GM21619 (cell line): Measurements from ENCODE around the gene SERPINB6.
A peak's percentile ranks its signal among the peaks of the same experiment; 100 is the strongest.
"Not testable (repeated sequence)": the region's sequence is repeated elsewhere in the genome, so short reads cannot be mapped to it uniquely, and the experiment has no call there.

Experiments
- ATAC-seq: cut with Tn5 transposase; IDR thresholded peaks from one replicate; pipeline ENCODE4 v1.9.1; 2021; ENCODE audit not compliant: unreplicated experiment

The SERPINB6 gene

GRCh38 chr6:2940010-2940850 lies 31.1 kb downstream of the SERPINB6 start:
- peak; percentile 87 for ATAC-seq

DNA sequence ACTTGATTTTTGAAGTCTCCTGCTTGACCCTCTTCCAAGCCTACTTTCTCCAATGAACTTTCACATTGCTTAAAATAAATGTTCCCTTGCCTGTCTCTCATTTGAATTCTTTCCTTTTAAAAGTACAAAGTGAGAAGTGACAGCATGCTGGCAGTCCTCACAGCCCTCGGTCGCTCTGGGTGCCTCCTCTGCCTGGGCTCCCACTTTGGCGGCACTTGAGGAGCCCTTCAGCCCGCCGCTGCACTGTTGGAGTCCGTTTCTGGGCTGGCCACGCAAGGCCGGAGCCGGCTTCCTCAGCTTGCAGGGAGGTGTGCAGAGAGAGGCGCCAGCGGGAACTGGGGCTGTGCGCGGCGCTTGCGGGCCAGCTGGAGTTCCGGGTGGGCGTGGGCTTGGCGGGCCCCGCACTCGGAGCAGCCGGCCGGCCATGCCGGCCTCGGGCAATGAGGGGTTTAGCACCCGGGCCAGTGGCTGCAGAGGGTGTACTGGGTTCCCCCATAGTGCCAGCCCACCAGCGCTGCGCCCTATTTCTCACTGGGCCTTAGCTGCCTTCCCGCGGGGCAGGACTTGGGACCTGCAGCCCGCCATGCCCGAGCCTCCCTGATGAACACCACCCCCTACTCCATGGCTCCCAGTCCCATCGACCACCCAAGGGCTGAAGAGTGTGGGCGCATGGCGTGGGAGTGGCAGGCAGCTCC lies 31.9 kb downstream of the SERPINB6 start:
- no peak for ATAC-seq

- ATAC-seq: no peak
Measured at GRCh38 chr6:2938632-2939083, 32.7 kb downstream of the SERPINB6 start.

DNA sequence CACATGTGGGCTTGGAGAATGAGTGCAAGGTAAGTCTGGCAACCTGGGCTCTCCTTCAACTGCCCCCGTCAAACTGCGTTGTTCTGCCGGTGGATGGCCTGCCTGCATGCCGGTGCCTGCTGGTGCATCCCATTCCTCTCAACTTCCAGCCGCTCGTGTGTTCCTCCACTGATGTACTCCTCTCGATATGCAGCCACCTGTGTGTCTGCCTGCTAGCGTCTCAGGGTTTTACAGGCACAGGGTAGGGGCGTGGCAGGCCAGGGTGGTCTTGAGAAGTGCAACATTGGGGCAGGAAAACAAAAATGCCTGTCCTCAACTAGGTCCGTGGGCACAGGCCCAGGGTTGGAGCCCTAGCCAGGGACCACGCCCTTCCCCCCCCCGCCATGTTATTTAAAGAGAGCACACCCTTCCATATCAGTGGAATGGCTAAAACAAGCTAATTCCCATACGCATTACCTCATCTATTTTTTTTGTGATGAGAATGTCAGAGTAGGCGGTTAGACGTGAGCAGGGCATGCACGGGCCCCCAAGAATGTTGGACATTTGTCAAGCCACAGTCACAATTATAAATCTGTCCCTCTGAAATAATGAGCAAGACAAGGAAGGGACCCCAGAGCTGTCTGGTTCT lies 33.2 kb downstream of the SERPINB6 start:
- ATAC-seq: no peak

GRCh38 chr6:2937627-2938003 lies 33.8 kb downstream of the SERPINB6 start:
- ATAC-seq: no peak

DNA sequence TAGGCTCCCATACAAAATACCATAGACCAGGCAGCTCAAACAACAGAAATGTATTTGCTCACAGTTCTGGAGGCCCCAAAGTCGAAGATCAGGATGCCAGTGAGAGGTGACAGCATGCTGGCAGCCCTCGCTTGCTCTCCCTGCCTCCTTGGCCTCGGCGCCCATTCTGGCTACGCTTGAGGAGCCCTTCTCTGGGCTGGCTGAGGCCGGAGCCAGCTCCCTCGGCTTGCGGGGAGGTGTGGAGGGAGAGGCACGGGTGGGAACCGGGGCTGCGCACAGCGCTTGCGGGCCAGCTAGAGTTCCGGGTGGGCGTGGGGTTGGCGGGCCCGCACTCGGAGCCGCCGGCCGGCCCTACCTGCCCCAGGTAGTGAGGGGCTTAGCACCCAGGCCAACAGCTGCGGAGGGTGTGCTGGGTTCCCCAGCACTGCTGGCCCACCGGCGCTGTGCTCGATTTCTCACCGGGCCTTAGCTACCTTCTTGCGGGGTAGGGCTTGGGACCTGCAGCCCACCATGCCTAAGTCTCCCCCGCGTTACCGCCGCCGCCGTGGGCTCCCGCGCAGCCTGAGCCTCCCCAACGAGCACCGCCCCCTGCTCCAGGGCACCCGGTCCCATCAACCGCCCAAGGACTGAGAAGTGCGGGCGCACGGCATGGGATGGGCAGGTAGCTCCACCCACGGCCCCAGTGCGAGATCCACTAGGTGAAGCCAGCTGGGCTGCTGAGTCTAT lies 35.6 kb downstream of the SERPINB6 start:
- ATAC-seq: no peak

DNA sequence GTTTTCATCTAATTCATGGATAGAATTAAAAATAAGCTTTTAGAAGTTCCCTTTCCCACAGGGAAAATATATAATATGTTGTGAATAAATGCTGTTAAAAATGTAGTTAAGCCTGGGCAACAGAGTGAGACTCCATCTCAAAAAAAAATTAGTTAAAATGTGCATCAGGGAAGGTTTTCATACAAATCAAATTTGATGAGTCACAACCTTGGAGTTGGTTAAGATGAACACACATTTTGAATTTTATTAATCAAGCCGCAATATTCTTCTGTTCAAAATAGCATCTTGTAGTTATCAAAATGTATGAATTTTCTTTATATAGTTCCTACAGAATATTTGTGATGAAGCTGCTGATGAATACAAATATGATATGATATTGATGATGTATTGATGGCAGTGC lies 37.3 kb downstream of the SERPINB6 start:
- no peak for ATAC-seq

- not testable (repeated sequence) for ATAC-seq
Measured at GRCh38 chr6:2932911-2933310, 38.5 kb downstream of the SERPINB6 start.

DNA sequence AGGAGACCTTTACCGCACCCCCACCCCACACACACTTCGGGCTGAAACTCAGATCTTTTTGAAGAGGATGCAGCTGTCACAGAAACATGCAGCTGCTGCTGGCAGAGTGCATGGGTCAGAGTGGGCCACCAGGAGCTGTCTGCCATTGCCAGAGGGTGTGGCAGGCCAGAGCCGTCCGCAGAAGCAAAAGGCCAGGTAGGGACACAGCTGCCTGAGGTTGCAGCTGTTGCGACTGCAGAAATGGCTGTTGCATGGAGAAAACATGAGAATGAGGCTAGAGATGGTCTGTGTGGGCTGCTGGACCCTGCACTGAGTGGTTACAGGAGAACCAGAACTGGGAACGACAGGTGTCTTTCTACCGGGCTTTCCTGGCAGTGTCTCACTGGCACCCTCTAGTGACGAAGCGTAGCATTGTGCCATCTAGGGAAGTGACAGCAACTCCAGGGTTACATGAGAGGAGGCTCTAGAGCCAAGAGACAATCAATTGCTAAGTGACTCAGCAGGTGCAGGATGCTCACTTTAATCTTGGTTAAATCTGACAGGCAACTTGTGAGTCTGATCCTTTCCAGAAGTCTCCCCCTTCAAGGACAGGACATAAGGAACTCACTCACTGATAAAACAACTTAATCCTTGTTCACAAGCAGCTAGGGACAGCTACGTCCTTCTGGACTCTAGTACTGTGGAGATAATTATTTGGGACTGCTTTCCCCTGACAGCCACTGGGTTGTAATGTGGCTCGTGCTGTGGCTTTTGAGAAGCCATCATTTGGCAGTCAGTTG lies 39.2 kb downstream of the SERPINB6 start:
- peak; percentile 72 for ATAC-seq

DNA sequence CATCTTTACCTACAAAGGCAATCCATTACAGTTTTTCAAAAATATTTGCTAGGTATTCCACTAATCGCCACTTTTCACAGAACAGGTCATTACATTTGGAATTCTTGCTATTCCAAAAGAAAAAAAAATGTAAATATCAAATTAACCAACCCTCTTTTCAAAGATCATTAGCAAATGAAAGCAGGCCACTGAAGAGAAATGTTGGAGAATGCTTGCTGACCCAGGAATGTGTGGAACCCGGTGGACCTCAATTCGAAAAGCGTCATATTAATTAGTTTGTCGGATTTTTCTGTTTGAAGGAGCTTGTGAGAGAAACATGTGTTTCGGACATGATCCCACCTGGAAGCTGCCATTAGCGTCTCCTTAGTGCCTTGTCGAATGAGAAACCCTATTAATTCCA lies 40.3 kb downstream of the SERPINB6 start:
- ATAC-seq: no peak

DNA sequence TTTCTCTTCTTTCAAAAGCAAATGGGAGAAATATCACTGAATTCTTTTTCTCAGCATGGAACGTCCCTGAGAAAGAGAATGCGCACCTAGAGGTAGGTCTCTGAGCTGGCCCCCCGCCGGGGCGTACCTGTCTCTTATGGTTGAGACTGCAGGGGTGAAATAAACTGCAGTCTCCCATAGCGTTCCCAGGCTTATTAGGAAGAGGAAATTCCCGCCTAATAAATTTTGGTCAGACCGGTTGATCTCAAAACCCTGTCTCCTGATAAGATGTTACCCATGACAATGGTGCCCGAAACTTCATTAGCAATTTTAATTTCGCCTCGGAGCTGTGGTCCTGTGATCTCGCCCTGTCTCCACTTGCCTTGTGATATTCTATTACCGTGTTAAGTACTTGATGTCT lies 43.4 kb downstream of the SERPINB6 start:
- ATAC-seq: not testable (repeated sequence)

- ATAC-seq: not testable (repeated sequence)
Measured at GRCh38 chr6:2925842-2926747, 45.3 kb downstream of the SERPINB6 start.

DNA sequence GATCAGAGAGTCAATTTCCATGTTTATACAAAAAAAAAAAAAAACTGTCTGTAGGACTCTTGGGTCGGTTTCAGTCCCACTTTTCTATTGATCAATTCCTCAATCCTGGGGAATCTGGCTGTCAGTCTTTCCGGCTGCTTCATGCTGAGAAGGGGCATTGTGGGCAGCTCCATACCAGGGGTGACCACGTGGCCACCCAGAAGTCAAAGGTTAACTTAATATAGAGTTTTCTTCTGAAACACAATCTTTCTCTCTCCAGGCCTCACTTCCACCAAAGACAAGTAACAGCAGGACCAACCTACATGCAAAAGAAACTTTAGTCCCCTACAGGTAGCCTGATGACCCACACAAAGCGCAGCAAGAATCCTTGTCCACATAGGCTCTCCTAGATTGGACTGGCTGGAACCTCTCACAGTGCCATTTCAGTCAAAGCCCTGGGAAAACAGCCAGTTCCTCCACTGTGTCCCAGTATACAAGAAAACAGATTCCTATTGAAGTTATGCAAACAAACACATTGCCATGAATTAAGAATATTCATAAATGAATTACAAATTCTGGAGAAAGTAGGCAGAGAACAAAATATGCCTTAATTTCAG lies 49.7 kb downstream of the SERPINB6 start:
- no peak for ATAC-seq

DNA sequence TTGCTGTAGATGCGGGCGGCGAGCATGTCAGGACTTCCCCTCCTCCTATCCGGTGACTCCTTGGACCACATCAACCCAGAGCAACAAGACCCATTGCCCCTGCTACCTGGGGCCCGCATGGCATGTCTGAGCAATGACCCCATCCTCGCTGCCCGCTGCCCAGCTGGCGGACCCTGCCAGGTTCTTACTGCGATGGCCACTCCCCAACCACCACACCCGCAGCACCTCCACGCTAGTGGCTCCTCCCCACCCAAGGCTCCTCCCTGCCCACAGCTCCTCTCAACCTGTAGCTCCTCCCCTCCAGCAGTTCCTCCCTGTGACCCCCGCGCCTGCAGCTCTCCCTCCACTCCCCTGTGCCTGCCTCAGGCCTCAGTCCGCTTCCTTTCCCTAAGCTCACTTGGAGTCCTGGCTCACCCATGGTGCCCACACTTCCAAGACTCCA lies 50.7 kb downstream of the SERPINB6 start:
- no peak for ATAC-seq

GRCh38 chr6:2919886-2920285 lies 51.5 kb downstream of the SERPINB6 start:
- ATAC-seq: no peak

DNA sequence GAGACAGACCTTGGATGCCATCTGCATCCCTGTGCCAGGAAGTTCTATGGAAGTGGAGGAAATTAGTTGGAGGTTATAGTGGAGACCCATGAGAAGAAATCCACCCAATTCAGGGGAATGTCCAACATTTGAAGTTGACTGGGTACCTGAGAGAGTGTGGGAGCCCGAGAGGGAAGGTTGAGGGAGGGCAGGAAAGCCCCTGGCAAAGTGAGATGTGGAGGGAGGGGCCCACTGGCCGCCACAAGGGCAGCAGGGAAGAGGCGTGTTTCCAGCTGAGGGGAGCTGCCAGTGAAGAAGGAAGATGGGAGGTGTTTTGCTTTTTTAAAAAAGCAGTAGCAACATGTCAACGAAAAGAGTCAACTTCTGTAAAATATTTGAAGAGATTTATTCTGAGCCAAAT lies 52.0 kb downstream of the SERPINB6 start:
- no peak for ATAC-seq

DNA sequence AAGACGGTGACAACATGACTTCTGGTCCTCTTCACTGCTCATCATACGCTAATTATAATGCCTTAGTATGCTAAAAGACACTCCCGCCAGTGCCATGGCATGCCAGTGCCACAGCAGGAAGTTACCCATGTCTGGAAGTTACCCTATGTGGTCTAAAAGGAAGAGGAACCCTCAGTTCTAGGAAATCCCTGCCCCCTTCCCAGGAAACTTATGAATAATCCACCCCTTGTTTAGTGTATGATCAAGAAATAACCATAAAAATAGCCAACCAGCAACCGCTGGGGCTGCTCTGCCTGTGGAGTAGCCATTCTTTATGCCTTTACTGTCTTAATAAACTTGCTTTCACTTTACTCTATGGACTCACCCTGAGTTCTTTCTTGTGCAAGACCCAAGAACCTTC lies 52.4 kb downstream of the SERPINB6 start:
- no peak for ATAC-seq

GRCh38 chr6:2917801-2918445 lies 53.4 kb downstream of the SERPINB6 start:
- no peak for ATAC-seq
